C4-2B (cell line): ENCODE data around the gene SERINC1.

Source experiments
- ZFX ChIP-seq: fragments of 450-650 bp; IDR thresholded peaks from 2 replicates; pipeline ENCODE4 v1.6.1; 2017
- TF ChIP-seq, protein P1 (sequence below): fragments of 450-650 bp; conservative IDR thresholded peaks from 2 replicates; pipeline ENCODE4 v1.5.1; 2017; ENCODE audit warnings: mild to moderate bottlenecking

GRCh38 chr6:122458087-122458486 is 13.5 kb downstream of the SERINC1 start:
- TF ChIP-seq, protein P1, sequence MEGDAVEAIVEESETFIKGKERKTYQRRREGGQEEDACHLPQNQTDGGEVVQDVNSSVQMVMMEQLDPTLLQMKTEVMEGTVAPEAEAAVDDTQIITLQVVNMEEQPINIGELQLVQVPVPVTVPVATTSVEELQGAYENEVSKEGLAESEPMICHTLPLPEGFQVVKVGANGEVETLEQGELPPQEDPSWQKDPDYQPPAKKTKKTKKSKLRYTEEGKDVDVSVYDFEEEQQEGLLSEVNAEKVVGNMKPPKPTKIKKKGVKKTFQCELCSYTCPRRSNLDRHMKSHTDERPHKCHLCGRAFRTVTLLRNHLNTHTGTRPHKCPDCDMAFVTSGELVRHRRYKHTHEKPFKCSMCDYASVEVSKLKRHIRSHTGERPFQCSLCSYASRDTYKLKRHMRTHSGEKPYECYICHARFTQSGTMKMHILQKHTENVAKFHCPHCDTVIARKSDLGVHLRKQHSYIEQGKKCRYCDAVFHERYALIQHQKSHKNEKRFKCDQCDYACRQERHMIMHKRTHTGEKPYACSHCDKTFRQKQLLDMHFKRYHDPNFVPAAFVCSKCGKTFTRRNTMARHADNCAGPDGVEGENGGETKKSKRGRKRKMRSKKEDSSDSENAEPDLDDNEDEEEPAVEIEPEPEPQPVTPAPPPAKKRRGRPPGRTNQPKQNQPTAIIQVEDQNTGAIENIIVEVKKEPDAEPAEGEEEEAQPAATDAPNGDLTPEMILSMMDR: no peak
- TF ChIP-seq ZFX: no peak
